ENCODE results near the gene AFP.

The AFP gene

GRCh38 chr4:73437558-73437956, 1.5 kb downstream of the AFP start:
- no peak for TF ChIP-seq TAF1 (IDR thresholded peaks at IDR 0.05; ENCODE audit: borderline replicate concordance, insufficient read depth, low read length)
- TF ChIP-seq POLR2AphosphoS5 (IDR thresholded peaks at IDR 0.05; ENCODE audit: low read depth, low read length) = no peak
- no peak for TF ChIP-seq SIN3A (IDR thresholded peaks at IDR 0.05; ENCODE audit: borderline replicate concordance, insufficient read depth, low read length)
- no peak for TF ChIP-seq FOXP2 (optimal IDR thresholded peaks at IDR 0.05; ENCODE audit: borderline replicate concordance, extremely low read depth, extremely low read length, insufficient read depth)
- TF ChIP-seq REST (IDR thresholded peaks at IDR 0.05; ENCODE audit: insufficient read depth in 1 of 2, low read depth in 2 of 2, low read length in 2 of 2) = no peak

GRCh38 chr4:73438048-73438447, 2.0 kb downstream of the AFP start:
- TF ChIP-seq FOXP2 (optimal IDR thresholded peaks at IDR 0.05; ENCODE audit: borderline replicate concordance, extremely low read depth, extremely low read length, insufficient read depth) = no peak
- no peak for TF ChIP-seq POLR2AphosphoS5 (IDR thresholded peaks at IDR 0.05; ENCODE audit: low read depth, low read length)
- no peak for TF ChIP-seq REST (IDR thresholded peaks at IDR 0.05; ENCODE audit: insufficient read depth in 1 of 2, low read depth in 2 of 2, low read length in 2 of 2)
- TF ChIP-seq SIN3A (IDR thresholded peaks at IDR 0.05; ENCODE audit: borderline replicate concordance, insufficient read depth, low read length) = no peak
- TF ChIP-seq TAF1 (IDR thresholded peaks at IDR 0.05; ENCODE audit: borderline replicate concordance, insufficient read depth, low read length) = no peak

GRCh38 chr4:73438582-73439215, 2.7 kb downstream of the AFP start:
- TF ChIP-seq FOXP2 (optimal IDR thresholded peaks at IDR 0.05; ENCODE audit: borderline replicate concordance, extremely low read depth, extremely low read length, insufficient read depth) = no peak
- TF ChIP-seq TAF1 (IDR thresholded peaks at IDR 0.05; ENCODE audit: borderline replicate concordance, insufficient read depth, low read length) = no peak
- no peak for TF ChIP-seq REST (IDR thresholded peaks at IDR 0.05; ENCODE audit: insufficient read depth in 1 of 2, low read depth in 2 of 2, low read length in 2 of 2)
- TF ChIP-seq SIN3A (IDR thresholded peaks at IDR 0.05; ENCODE audit: borderline replicate concordance, insufficient read depth, low read length) = no peak
- no peak for TF ChIP-seq POLR2AphosphoS5 (IDR thresholded peaks at IDR 0.05; ENCODE audit: low read depth, low read length)

GRCh38 chr4:73439445-73439844, 3.4 kb downstream of the AFP start:
- TF ChIP-seq FOXP2 (optimal IDR thresholded peaks at IDR 0.05; ENCODE audit: borderline replicate concordance, extremely low read depth, extremely low read length, insufficient read depth) (no peak), SIN3A (IDR thresholded peaks at IDR 0.05; ENCODE audit: borderline replicate concordance, insufficient read depth, low read length) (no peak), REST (IDR thresholded peaks at IDR 0.05; ENCODE audit: insufficient read depth in 1 of 2, low read depth in 2 of 2, low read length in 2 of 2) (no peak), TAF1 (IDR thresholded peaks at IDR 0.05; ENCODE audit: borderline replicate concordance, insufficient read depth, low read length) (no peak), POLR2AphosphoS5 (IDR thresholded peaks at IDR 0.05; ENCODE audit: low read depth, low read length) (no peak)
